CD4-positive, alpha-beta T cell (primary cell): ENCODE data around the gene IRS1. TPM values are rescaled to one million over a fixed set of nuclear protein-coding genes. Genes with fewer than 3 reads are reported as not detected.
"Not testable (repeated sequence)": the region's sequence is repeated elsewhere in the genome, so short reads cannot be mapped to it uniquely, and the experiment has no call there.

Experiments used
- ATAC-seq: fragments of 200-7000 bp; cut with Tn5 transposase; one replicate; pipeline ENCODE4 v1.10.0; 2022; ENCODE audit warnings: mild to moderate bottlenecking; ENCODE audit not compliant: poor library complexity
- CTCF ChIA-PET: fragments of 350-600 bp; sonication (Branson Sonifier 250); formaldehyde crosslinking; loops from one replicate; lab custom pipeline; 2021; ENCODE audit warnings: antibody characterized with exemption, inconsistent platforms; lab: Charles Lee
- POLR2A ChIA-PET: fragments of 350-600 bp; sonication (Branson Sonifier 250); formaldehyde crosslinking; loops from one replicate; lab custom pipeline; 2021; ENCODE audit warnings: antibody characterized with exemption, inconsistent platforms; lab: Charles Lee
- DNase-seq, 14 experiments: peaks; one replicate each; pipeline ENCODE4 v3.0.0-alpha.2; 2013 to 2020; ENCODE audit warnings: mixed read lengths in 2 of 14
- H3K27ac ChIP-seq, 2 donors: one replicate each; pipeline versions ENCODE4 v1.5.1 to v1.7.0; 2013; ENCODE audit warnings: low read length in 2 of 2, low read depth in 1 of 2, mild to moderate bottlenecking in 1 of 2
- H3K27me3 ChIP-seq, 2 experiments: 1 replicate in 1 of 2; 2 replicates in 1 of 2; pipeline versions ENCODE4 v1.6.1 to v1.7.0; 2013; ENCODE audit warnings: low read length in 2 of 2, control low read depth in 1 of 2, mild to moderate bottlenecking in 1 of 2, moderate library complexity in 1 of 2; ENCODE audit not compliant: insufficient read depth in 2 of 2, control insufficient read depth in 1 of 2
- H3K36me3 ChIP-seq: one replicate; pipeline ENCODE4 v1.6.1; 2013; ENCODE audit warnings: low read length, control low read depth; ENCODE audit not compliant: insufficient read depth
- H3K4me1 ChIP-seq: one replicate; pipeline ENCODE4 v1.6.1; 2013; ENCODE audit warnings: low read length, control low read depth; ENCODE audit not compliant: insufficient read depth
- H3K4me3 ChIP-seq: one replicate; pipeline ENCODE4 v1.5.1; 2013; ENCODE audit warnings: mild to moderate bottlenecking, low read length, moderate library complexity
- H3K9me3 ChIP-seq, 2 experiments: 1 replicate in 1 of 2; 2 replicates in 1 of 2; pipeline versions ENCODE4 v1.6.1 to v1.7.0; 2013; ENCODE audit warnings: low read length in 2 of 2, mild to moderate bottlenecking in 2 of 2, control low read depth in 1 of 2, moderate library complexity in 1 of 2; ENCODE audit not compliant: control insufficient read depth in 1 of 2, insufficient read depth in 1 of 2
- H3K27ac Mint-ChIP-seq: one replicate; pipeline ENCODE4 v1.8.0; 2020; ENCODE audit warnings: mixed read lengths
- H3K27me3 Mint-ChIP-seq: one replicate; pipeline ENCODE4 v1.8.0; 2021; ENCODE audit warnings: mixed read lengths
- H3K36me3 Mint-ChIP-seq: one replicate; pipeline ENCODE4 v1.8.0; 2021; ENCODE audit warnings: low read depth, mixed read lengths
- H3K4me1 Mint-ChIP-seq: one replicate; pipeline ENCODE4 v1.8.0; 2021; ENCODE audit warnings: low read depth, mixed read lengths
- H3K4me3 Mint-ChIP-seq: one replicate; pipeline ENCODE4 v1.8.0; 2020; ENCODE audit warnings: mild to moderate bottlenecking, mixed read lengths
- H3K9me3 Mint-ChIP-seq: one replicate; pipeline ENCODE4 v1.8.0; 2020; ENCODE audit warnings: mixed read lengths
- intact Hi-C, 2 experiments: fragments of 100-400 bp; cut with DNase I in 1 of 2; cut with micrococcal nuclease in 1 of 2; formaldehyde crosslinking; loops; one replicate each; pipeline versions ENCODE4 v1.15.1 to v1.9.0; 2023 to 2025; cut with DNase I, micrococcal nuclease
- total RNA-seq, 174 experiments: library from RNA in 2 of 174; stranded (reverse) in 2 of 174; gene quantifications; one replicate each; pipeline ENCODE4 v1.2.3 and lab custom pipeline; 2021 to 2026
- TF ChIP-seq, protein P1 (sequence below): fragments of 200-600 bp; IDR thresholded peaks from one replicate; pipeline ENCODE4 v1.8.0; 2022; ENCODE audit warnings: antibody characterized with exemption, mild to moderate bottlenecking

IRS1 gene
- total RNA-seq, 2 experiments from 2014 or later, result 2.9 TPM

DNA sequence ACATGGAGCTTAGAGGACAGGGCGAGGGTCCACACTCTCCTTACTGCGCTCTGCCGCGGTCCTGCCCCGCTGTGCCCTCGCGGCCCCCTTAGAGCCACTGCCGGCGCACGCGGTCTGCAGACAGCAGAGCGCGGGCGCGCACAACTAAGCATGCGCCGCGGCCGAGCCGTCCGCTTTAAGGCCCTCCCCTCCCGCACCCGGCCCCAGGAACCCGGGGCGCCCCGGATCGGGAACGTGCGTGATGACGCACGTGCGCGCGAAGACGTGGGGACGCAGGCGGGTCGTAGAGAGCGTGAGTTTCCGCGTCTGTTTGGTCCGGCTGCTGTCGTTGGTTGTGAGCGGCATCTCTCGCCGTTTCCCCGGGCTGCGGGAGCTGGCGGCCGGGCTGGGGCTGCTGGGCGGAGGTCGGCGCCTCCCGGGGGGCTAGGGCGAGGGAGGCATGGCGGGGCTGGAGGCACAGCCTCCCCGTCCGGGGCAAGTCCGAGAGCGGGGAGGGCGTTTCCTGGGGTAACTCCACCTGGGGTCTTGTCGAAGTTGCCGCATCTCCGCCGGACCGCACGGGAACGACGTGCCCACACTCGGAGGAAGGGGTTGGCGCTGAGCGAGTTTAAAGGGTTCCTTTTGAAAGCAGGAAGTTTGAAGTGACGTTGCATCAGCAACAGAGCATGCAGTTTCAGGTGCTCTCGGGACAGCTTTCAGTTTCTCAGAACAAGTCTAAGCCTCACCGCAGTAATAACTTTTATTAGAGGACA, 36.4 kb upstream of the IRS1 start, which contains the start of gene RHBDD1:
RHBDD1 (plus strand) TSS at position 259 of the 752 bp plus-strand sequence. CDS start 28,640 bp downstream, outside the sequence.
- Histone ChIP-seq H3K4me3 (peak within 1 kb of the TSS; percentile 75), H3K9me3 (no peaks in the 10 kb centered on the region), H3K27ac (peak within 1 kb of the TSS; percentile 96 to 99), H3K27me3 (no peaks in the 10 kb centered on the region), H3K36me3 (no peaks in the 10 kb centered on the region), H3K4me1 (peaks cover 41% of the 10 kb centered on the region)
- ChIA-PET POLR2A (interaction anchor here (0.6 to 3.1 kb wide), 19 partner anchors 9 to 653 kb away, joined by 3 to 38 read pairs (median 5); partner anchors contain the start of genes IRS1 and MFF), CTCF (interaction anchor here (1.1 to 2.8 kb wide), 4 partner anchors 13 to 38 kb away, joined by 4 to 10 read pairs (median 5); partner anchors contain the start of gene IRS1)
- Mint-ChIP-seq H3K9me3 (no peaks in the 10 kb centered on the region), H3K27ac (peak within 1 kb of the TSS; percentile 100), H3K36me3 (peaks cover 18% of the 10 kb centered on the region), H3K4me3 (peak within 1 kb of the TSS; percentile 98), H3K4me1 (peaks cover 73% of the 10 kb centered on the region), H3K27me3 (no peaks in the 10 kb centered on the region)
- intact Hi-C loops, result loop anchor here (1.0 to 10.0 kb wide), 6 partner anchors 35 to 639 kb away; partner anchors contain the start of genes MFF (in 2 of the 2) and AGFG1 (in 1 of the 2)
- ATAC-seq (peak; percentile 80), DNase-seq (peak; percentile 86 to 98 (median 93))
- TF ChIP-seq, protein P1, sequence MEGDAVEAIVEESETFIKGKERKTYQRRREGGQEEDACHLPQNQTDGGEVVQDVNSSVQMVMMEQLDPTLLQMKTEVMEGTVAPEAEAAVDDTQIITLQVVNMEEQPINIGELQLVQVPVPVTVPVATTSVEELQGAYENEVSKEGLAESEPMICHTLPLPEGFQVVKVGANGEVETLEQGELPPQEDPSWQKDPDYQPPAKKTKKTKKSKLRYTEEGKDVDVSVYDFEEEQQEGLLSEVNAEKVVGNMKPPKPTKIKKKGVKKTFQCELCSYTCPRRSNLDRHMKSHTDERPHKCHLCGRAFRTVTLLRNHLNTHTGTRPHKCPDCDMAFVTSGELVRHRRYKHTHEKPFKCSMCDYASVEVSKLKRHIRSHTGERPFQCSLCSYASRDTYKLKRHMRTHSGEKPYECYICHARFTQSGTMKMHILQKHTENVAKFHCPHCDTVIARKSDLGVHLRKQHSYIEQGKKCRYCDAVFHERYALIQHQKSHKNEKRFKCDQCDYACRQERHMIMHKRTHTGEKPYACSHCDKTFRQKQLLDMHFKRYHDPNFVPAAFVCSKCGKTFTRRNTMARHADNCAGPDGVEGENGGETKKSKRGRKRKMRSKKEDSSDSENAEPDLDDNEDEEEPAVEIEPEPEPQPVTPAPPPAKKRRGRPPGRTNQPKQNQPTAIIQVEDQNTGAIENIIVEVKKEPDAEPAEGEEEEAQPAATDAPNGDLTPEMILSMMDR, result no peak

DNA sequence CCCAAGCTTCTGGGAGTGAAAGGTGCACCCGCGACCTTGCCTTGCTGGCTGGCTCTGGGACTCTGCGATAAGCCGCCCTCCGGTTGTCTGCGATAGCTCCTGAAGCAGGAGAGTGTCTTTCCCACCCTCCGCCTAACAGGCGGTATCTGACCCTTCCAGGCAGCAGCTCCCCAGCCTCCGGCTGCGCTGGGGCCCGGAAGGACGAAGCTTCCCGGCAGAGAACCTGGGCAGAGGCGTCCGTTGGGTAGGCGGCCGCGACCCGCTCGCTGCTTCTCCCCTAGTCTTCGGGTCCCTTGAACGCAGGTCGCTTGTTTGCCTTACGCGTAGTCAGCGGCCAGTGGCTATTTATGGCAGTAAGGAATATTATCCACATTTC, 35.8 kb upstream of the IRS1 start:
- H3K9me3 ChIP-seq, result peaks cover 0 to 2% of the 10 kb centered on the region in 2 experiments
- Mint-ChIP-seq H3K4me3 (peak overlapping the region; percentile 98), H3K36me3 (peaks cover 18% of the 10 kb centered on the region), H3K27ac (peak overlapping the region; percentile 100), H3K27me3 (no peaks in the 10 kb centered on the region), H3K4me1 (peaks cover 70% of the 10 kb centered on the region), H3K9me3 (no peaks in the 10 kb centered on the region)
- intact Hi-C loops, result loop anchor here (2.0 to 10.0 kb wide), 4 partner anchors 45 to 639 kb away; partner anchors contain the start of genes MFF (in 2 of the 2) and AGFG1 (in 1 of the 2)
- peaks cover 41% of the 10 kb centered on the region for H3K4me1 ChIP-seq
- peak overlapping the region; percentile 75 for H3K4me3 ChIP-seq
- no peaks in the 10 kb centered on the region for H3K36me3 ChIP-seq
- TF ChIP-seq, protein P1, result no peak
- H3K27ac ChIP-seq, result peak overlapping the region; percentile 96 to 99
- peak in 3 of 14 experiments; percentile 6 to 21 (median 14) for DNase-seq
- ChIA-PET POLR2A (interaction anchor here (1.0 to 3.1 kb wide), 13 partner anchors 11 to 629 kb away, joined by 3 to 38 read pairs (median 8); partner anchors contain the start of gene IRS1), CTCF (interaction anchor here (1.1 to 2.8 kb wide), 4 partner anchors 13 to 37 kb away, joined by 4 to 10 read pairs (median 5); partner anchors contain the start of gene IRS1)
- no peaks in the 10 kb centered on the region for H3K27me3 ChIP-seq
- peak; percentile 8 for ATAC-seq

DNA sequence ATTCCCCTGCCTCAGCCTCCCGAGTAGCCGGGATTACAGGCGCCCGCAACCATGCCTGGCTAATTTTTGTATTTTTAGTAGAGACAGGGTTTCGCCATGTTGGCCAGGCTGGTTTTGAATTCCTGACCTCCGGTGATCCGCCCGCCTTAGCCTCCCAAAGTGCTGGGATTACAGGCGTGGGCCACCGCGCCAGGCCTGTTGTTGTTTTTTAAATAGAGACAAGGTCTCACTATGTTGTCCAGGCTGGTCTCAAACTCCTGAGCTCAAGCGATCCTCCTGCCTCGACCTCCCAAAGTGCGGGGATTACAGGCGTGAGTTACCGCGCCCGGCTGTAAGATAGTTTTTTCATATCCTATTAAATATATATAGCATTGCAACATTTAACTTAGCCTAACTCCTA, 35.3 kb upstream of the IRS1 start:
- not testable (repeated sequence) for ATAC-seq, H3K27ac ChIP-seq, H3K9me3 Mint-ChIP-seq, H3K9me3 ChIP-seq, H3K27me3 ChIP-seq, H3K36me3 ChIP-seq, H3K27me3 Mint-ChIP-seq
- Mint-ChIP-seq H3K27ac (peak overlapping the region; percentile 100), H3K4me1 (peaks cover 65% of the 10 kb centered on the region), H3K36me3 (peaks cover 13% of the 10 kb centered on the region), H3K4me3 (peak overlapping the region; percentile 98)
- Histone ChIP-seq H3K4me3 (peak overlapping the region; percentile 75), H3K4me1 (peaks cover 37% of the 10 kb centered on the region)
- peak in 1 of 14 experiments; percentile 8 for DNase-seq
- ChIA-PET POLR2A (interaction anchor here (0.7 to 3.1 kb wide), 12 partner anchors 10 to 1811 kb away, joined by 3 to 38 read pairs (median 10); partner anchors contain the start of gene IRS1), CTCF (interaction anchor here (1.1 to 2.8 kb wide), 3 partner anchors 14 to 36 kb away, joined by 4 to 10 read pairs (median 4); partner anchors contain the start of gene IRS1)
- intact Hi-C loops, result loop anchor here (2.0 to 10.0 kb wide), 4 partner anchors 44 to 640 kb away; partner anchors contain the start of genes MFF (in 2 of the 2) and AGFG1 (in 1 of the 2)
